ENCODE measurements around the gene IGFLR1.
"Not testable (repeated sequence)": the region's sequence is repeated elsewhere in the genome, so short reads cannot be mapped to it uniquely, and the experiment has no call there.

IGFLR1 gene

GRCh38 chr19:35704218-35704617 is 38.0 kb downstream of the IGFLR1 start, which contains the start of gene ZBTB32:
Gene ZBTB32 (plus strand): TSS chr19:35704558. CDS start chr19:35714627, 10,069 bp downstream.
- peak; percentile 39 for DNase-seq (ENCODE audit: low read depth)
- no peak within 1 kb of the TSS for H3K4me3 ChIP-seq (ENCODE audit: low read length)
- H3K27me3 ChIP-seq (replicated peaks; ENCODE audit: control insufficient read depth, insufficient read depth, low read length), result no peaks in the 10 kb centered on the region
- H3K4me1 ChIP-seq (ENCODE audit: control insufficient read depth, insufficient read depth, low read length), result peaks cover 3% of the 10 kb centered on the region
- no peaks in the 10 kb centered on the region for H3K9me3 ChIP-seq (ENCODE audit: control insufficient read depth, low read length)
- H3K9ac ChIP-seq (ENCODE audit: low read length), result no peak within 1 kb of the TSS
- no peaks in the 10 kb centered on the region for H3K36me3 ChIP-seq (ENCODE audit: control insufficient read depth, insufficient read depth, low read length, severe bottlenecking)

GRCh38 chr19:35703343-35703742 is 38.9 kb downstream of the IGFLR1 start:
- no peak for DNase-seq (ENCODE audit: low read depth)
- H3K9ac ChIP-seq (ENCODE audit: low read length), result no peak overlapping the region
- H3K4me1 ChIP-seq (ENCODE audit: control insufficient read depth, insufficient read depth, low read length), result peaks cover 3% of the 10 kb centered on the region
- H3K4me3 ChIP-seq (ENCODE audit: low read length), result no peak overlapping the region
- no peaks in the 10 kb centered on the region for H3K9me3 ChIP-seq (ENCODE audit: control insufficient read depth, low read length)
- no peaks in the 10 kb centered on the region for H3K36me3 ChIP-seq (ENCODE audit: control insufficient read depth, insufficient read depth, low read length, severe bottlenecking)
- no peaks in the 10 kb centered on the region for H3K27me3 ChIP-seq (replicated peaks; ENCODE audit: control insufficient read depth, insufficient read depth, low read length)

- Histone ChIP-seq H3K36me3 (ENCODE audit: control insufficient read depth, insufficient read depth, low read length, severe bottlenecking) (no peaks in the 10 kb centered on the region), H3K9ac (ENCODE audit: low read length) (peak overlapping the region; percentile 75), H3K4me3 (ENCODE audit: low read length) (peak overlapping the region; percentile 91), H3K9me3 (ENCODE audit: control insufficient read depth, low read length) (no peaks in the 10 kb centered on the region), H3K27me3 (replicated peaks; ENCODE audit: control insufficient read depth, insufficient read depth, low read length) (no peaks in the 10 kb centered on the region), H3K4me1 (ENCODE audit: control insufficient read depth, insufficient read depth, low read length) (peaks cover 3% of the 10 kb centered on the region)
- peak; percentile 99 for DNase-seq (ENCODE audit: low read depth)
These were observed 39.8 kb downstream of the IGFLR1 start for GRCh38 chr19:35702223-35703012.

GRCh38 chr19:35696835-35697234 is 45.4 kb downstream of the IGFLR1 start:
- Histone ChIP-seq H3K4me3 (ENCODE audit: low read length) (no peak overlapping the region), H3K9ac (ENCODE audit: low read length) (no peak overlapping the region), H3K36me3 (ENCODE audit: control insufficient read depth, insufficient read depth, low read length, severe bottlenecking) (no peaks in the 10 kb centered on the region), H3K9me3 (ENCODE audit: control insufficient read depth, low read length) (no peaks in the 10 kb centered on the region), H3K4me1 (ENCODE audit: control insufficient read depth, insufficient read depth, low read length) (no peaks in the 10 kb centered on the region), H3K27me3 (replicated peaks; ENCODE audit: control insufficient read depth, insufficient read depth, low read length) (no peaks in the 10 kb centered on the region)
- DNase-seq (ENCODE audit: low read depth), result no peak

GRCh38 chr19:35695895-35696422 is 46.3 kb downstream of the IGFLR1 start:
- Histone ChIP-seq H3K4me1 (ENCODE audit: control insufficient read depth, insufficient read depth, low read length) (no peaks in the 10 kb centered on the region), H3K9ac (ENCODE audit: low read length) (no peak overlapping the region), H3K9me3 (ENCODE audit: control insufficient read depth, low read length) (no peaks in the 10 kb centered on the region), H3K36me3 (ENCODE audit: control insufficient read depth, insufficient read depth, low read length, severe bottlenecking) (no peaks in the 10 kb centered on the region), H3K4me3 (ENCODE audit: low read length) (no peak overlapping the region), H3K27me3 (replicated peaks; ENCODE audit: control insufficient read depth, insufficient read depth, low read length) (no peaks in the 10 kb centered on the region)
- no peak for DNase-seq (ENCODE audit: low read depth)

- Histone ChIP-seq H3K4me1 (ENCODE audit: control insufficient read depth, insufficient read depth, low read length) (peaks cover 11% of the 10 kb centered on the region), H3K27me3 (replicated peaks; ENCODE audit: control insufficient read depth, insufficient read depth, low read length) (no peaks in the 10 kb centered on the region), H3K4me3 (ENCODE audit: low read length) (no peak overlapping the region), H3K9ac (ENCODE audit: low read length) (no peak overlapping the region), H3K36me3 (ENCODE audit: control insufficient read depth, insufficient read depth, low read length, severe bottlenecking) (no peaks in the 10 kb centered on the region), H3K9me3 (ENCODE audit: control insufficient read depth, low read length) (no peaks in the 10 kb centered on the region)
- peak; percentile 93 for DNase-seq (ENCODE audit: low read depth)
These were observed 48.2 kb downstream of the IGFLR1 start for GRCh38 chr19:35693835-35694599.

- Histone ChIP-seq H3K27me3 (replicated peaks; ENCODE audit: control insufficient read depth, insufficient read depth, low read length) (no peaks in the 10 kb centered on the region), H3K4me3 (ENCODE audit: low read length) (no peak overlapping the region), H3K36me3 (ENCODE audit: control insufficient read depth, insufficient read depth, low read length, severe bottlenecking) (no peaks in the 10 kb centered on the region), H3K4me1 (ENCODE audit: control insufficient read depth, insufficient read depth, low read length) (peaks cover 11% of the 10 kb centered on the region), H3K9ac (ENCODE audit: low read length) (no peak overlapping the region), H3K9me3 (ENCODE audit: control insufficient read depth, low read length) (no peaks in the 10 kb centered on the region)
- DNase-seq (ENCODE audit: low read depth), result no peak
These were observed 48.8 kb downstream of the IGFLR1 start for GRCh38 chr19:35693422-35693821.

- DNase-seq (ENCODE audit: low read depth), result no peak
- H3K9ac ChIP-seq (ENCODE audit: low read length), result no peak overlapping the region
- H3K4me3 ChIP-seq (ENCODE audit: low read length), result no peak overlapping the region
- H3K4me1 ChIP-seq (ENCODE audit: control insufficient read depth, insufficient read depth, low read length), result peaks cover 11% of the 10 kb centered on the region
- H3K27me3 ChIP-seq (replicated peaks; ENCODE audit: control insufficient read depth, insufficient read depth, low read length), result no peaks in the 10 kb centered on the region
- H3K9me3 ChIP-seq (ENCODE audit: control insufficient read depth, low read length), result no peaks in the 10 kb centered on the region
- no peaks in the 10 kb centered on the region for H3K36me3 ChIP-seq (ENCODE audit: control insufficient read depth, insufficient read depth, low read length, severe bottlenecking)
These were observed 50.2 kb downstream of the IGFLR1 start for GRCh38 chr19:35692010-35692409.

- not testable (repeated sequence) for H3K9ac ChIP-seq (ENCODE audit: low read length); H3K27me3 ChIP-seq (replicated peaks; ENCODE audit: control insufficient read depth, insufficient read depth, low read length); DNase-seq (ENCODE audit: low read depth); H3K9me3 ChIP-seq (ENCODE audit: control insufficient read depth, low read length); H3K36me3 ChIP-seq (ENCODE audit: control insufficient read depth, insufficient read depth, low read length, severe bottlenecking); H3K4me3 ChIP-seq (ENCODE audit: low read length)
- H3K4me1 ChIP-seq (ENCODE audit: control insufficient read depth, insufficient read depth, low read length), result peaks cover 11% of the 10 kb centered on the region
These were observed 51.1 kb downstream of the IGFLR1 start for GRCh38 chr19:35691106-35691505.

- H3K9ac ChIP-seq (ENCODE audit: low read length), result peak overlapping the region; percentile 75
- H3K4me1 ChIP-seq (ENCODE audit: control insufficient read depth, insufficient read depth, low read length), result peaks cover 11% of the 10 kb centered on the region
- DNase-seq (ENCODE audit: low read depth), result peak; percentile 64
- no peaks in the 10 kb centered on the region for H3K27me3 ChIP-seq (replicated peaks; ENCODE audit: control insufficient read depth, insufficient read depth, low read length)
- H3K4me3 ChIP-seq (ENCODE audit: low read length), result peak overlapping the region; percentile 63
- no peaks in the 10 kb centered on the region for H3K9me3 ChIP-seq (ENCODE audit: control insufficient read depth, low read length)
- H3K36me3 ChIP-seq (ENCODE audit: control insufficient read depth, insufficient read depth, low read length, severe bottlenecking), result no peaks in the 10 kb centered on the region
These were observed 52.4 kb downstream of the IGFLR1 start for GRCh38 chr19:35689836-35690235.

Data from adipocyte (in vitro differentiated cells).